Body of pancreas (tissue), 4 donors: ENCODE measurements around the gene SLC1A5. TPM values are rescaled to one million over a fixed set of nuclear protein-coding genes. Genes with fewer than 3 reads are reported as not detected.
A peak's percentile ranks its signal among the peaks of the same experiment; 100 is the strongest.
"Not testable (repeated sequence)": the region's sequence is repeated elsewhere in the genome, so short reads cannot be mapped to it uniquely, and the experiment has no call there.

Experiments used
- ATAC-seq: fragments of 150-250 bp; one replicate; pipeline ENCODE4 v1.9.1; 2016
- DNase-seq, 4 donors: peaks; one replicate each; pipeline ENCODE4 v3.0.0-alpha.2; 2019
- H3K27ac ChIP-seq, 4 donors: fragments of 200-600 bp; sonication (generic); 1 replicate in 3 of 4; 2 replicates in 1 of 4; pipeline versions ENCODE4 v1.5.1 to v1.6.1; 2016 to 2019; ENCODE audit warnings: mild to moderate bottlenecking in 1 of 4, mixed read lengths in 1 of 4, moderate library complexity in 1 of 4
- H3K27me3 ChIP-seq, 2 donors: fragments of 200-600 bp; sonication (generic); one replicate each; pipeline ENCODE4 v1.6.0; 2016; ENCODE audit warnings: mild to moderate bottlenecking in 1 of 2
- H3K36me3 ChIP-seq, 2 donors: fragments of 200-600 bp; sonication (generic); replicated peaks in 1 of 2; 2 replicates each; pipeline ENCODE4 v1.5.1; 2016; ENCODE audit warnings: low read depth in 2 of 2; ENCODE audit not compliant: insufficient read depth in 1 of 2
- H3K4me1 ChIP-seq: fragments of 200-600 bp; sonication (generic); one replicate; pipeline ENCODE4 v1.6.0; 2016
- H3K4me3 ChIP-seq, 2 donors: fragments of 200-600 bp; sonication (generic); 1 replicate in 1 of 2; 2 replicates in 1 of 2; pipeline ENCODE4 v1.5.1; 2016 to 2019
- H3K9me3 ChIP-seq, 3 donors: fragments of 200-600 bp; sonication (generic); 1 replicate in 2 of 3; 2 replicates in 1 of 3; pipeline ENCODE4 v1.5.1; 2016
- CTCF ChIP-seq, 7 experiments: fragments of 450-650 bp in 4 of 7; fragments of 200-600 bp in 3 of 7; sonication (generic) in 3 of 7; IDR thresholded peaks; one replicate each; pipeline ENCODE4 v1.5.1; 2016 to 2019; ENCODE audit warnings: antibody characterized with exemption in 7 of 7
- POLR2A ChIP-seq, 3 donors: fragments of 450-650 bp; IDR thresholded peaks; one replicate each; pipeline ENCODE4 v1.6.1; 2016; ENCODE audit warnings: antibody characterized with exemption in 3 of 3, mild to moderate bottlenecking in 2 of 3
- WGBS, 2 donors: methylation state at CpG; one replicate each; pipeline ENCODE4 v1.1.5; 2017; 5-methylcytosine and 5-hydroxymethylcytosine counted together
- intact Hi-C: fragments of 100-400 bp; cut with DNase I; formaldehyde crosslinking; loops from one replicate; pipeline ENCODE4 v1.15.1; 2023
- total RNA-seq, 2 donors: library from RNA; depleted of rRNA; stranded (reverse); fragments of >200 nt; gene quantifications; one replicate each; pipeline ENCODE4 v1.1.0, GENCODE V29; 2016

Gene SLC1A5
- total RNA-seq, 2 donors from 2014 or later = 31.4 to 39.2 TPM

- ATAC-seq (no peak), DNase-seq (no peak)
- 72 to 83% methylated on average over 5 of the region's 5 CpGs for WGBS, 2 donors
- Histone ChIP-seq H3K27ac (no peak overlapping the region), H3K4me3 (no peak overlapping the region), H3K4me1 (peaks cover 5% of the 10 kb centered on the region), H3K9me3 (no peaks in the 10 kb centered on the region), H3K27me3 (no peaks in the 10 kb centered on the region), H3K36me3 (no peaks in the 10 kb centered on the region)
- TF ChIP-seq POLR2A (IDR thresholded peaks at IDR 0.05) (no peak), CTCF (IDR thresholded peaks at IDR 0.05) (no peak)
- intact Hi-C loops = no loop called here
Observed at GRCh38 chr19:46828484-46828883, 40.1 kb upstream of the SLC1A5 start.

- no peak overlapping the region for H3K4me3 ChIP-seq
- H3K36me3 ChIP-seq = no peaks in the 10 kb centered on the region
- no peak for DNase-seq
- H3K27ac ChIP-seq = no peak overlapping the region
- no peak for ATAC-seq
- intact Hi-C loops = no loop called here
- H3K4me1 ChIP-seq = peaks cover 5% of the 10 kb centered on the region
- TF ChIP-seq POLR2A (IDR thresholded peaks at IDR 0.05) = no peak
- TF ChIP-seq CTCF (IDR thresholded peaks at IDR 0.05) = no peak
- no peaks in the 10 kb centered on the region for H3K27me3 ChIP-seq
- no peaks in the 10 kb centered on the region for H3K9me3 ChIP-seq
- WGBS, 2 donors = 79 to 80% methylated on average over 5 of the region's 5 CpGs
Observed at GRCh38 chr19:46825731-46826055, 37.3 kb upstream of the SLC1A5 start.

GRCh38 chr19:46824890-46825730 is 36.7 kb upstream of the SLC1A5 start:
- no peaks in the 10 kb centered on the region for H3K27me3 ChIP-seq
- ATAC-seq (no peak), DNase-seq (peak in 1 of 4 donors; percentile 38)
- TF ChIP-seq CTCF (IDR thresholded peaks at IDR 0.05) (no peak), POLR2A (IDR thresholded peaks at IDR 0.05) (no peak)
- peak overlapping the region in 1 of 4 donors; percentile 24 for H3K27ac ChIP-seq
- WGBS, 2 donors = 70 to 91% methylated on average over 19 to 20 of the region's 21 CpGs
- peaks cover 5% of the 10 kb centered on the region for H3K4me1 ChIP-seq
- intact Hi-C loops = no loop called here
- H3K9me3 ChIP-seq = no peaks in the 10 kb centered on the region
- no peaks in the 10 kb centered on the region for H3K36me3 ChIP-seq
- no peak overlapping the region for H3K4me3 ChIP-seq

- intact Hi-C loops = no loop called here
- no peak overlapping the region for H3K27ac ChIP-seq
- no peaks in the 10 kb centered on the region for H3K27me3 ChIP-seq
- WGBS, 2 donors = 86 to 91% methylated on average over 6 of the region's 6 CpGs
- ATAC-seq (no peak), DNase-seq (no peak)
- no peaks in the 10 kb centered on the region for H3K36me3 ChIP-seq
- H3K9me3 ChIP-seq = no peaks in the 10 kb centered on the region
- no peaks in the 10 kb centered on the region for H3K4me1 ChIP-seq
- H3K4me3 ChIP-seq = no peak overlapping the region
- TF ChIP-seq POLR2A (IDR thresholded peaks at IDR 0.05) (no peak), CTCF (IDR thresholded peaks at IDR 0.05) (no peak)
Observed at GRCh38 chr19:46823049-46823448, 34.7 kb upstream of the SLC1A5 start.

- H3K4me1 ChIP-seq, H3K27ac ChIP-seq, ATAC-seq, H3K27me3 ChIP-seq, H3K9me3 ChIP-seq, H3K36me3 ChIP-seq, H3K4me3 ChIP-seq, intact Hi-C loops, DNase-seq: not testable (repeated sequence)
- WGBS, 2 donors = 94 to 98% methylated on average over 4 of the region's 4 CpGs
Observed at GRCh38 chr19:46822410-46822787, 34.0 kb upstream of the SLC1A5 start.
